Measurements from ENCODE around the gene G0S2. TPM values are rescaled to one million over a fixed set of nuclear protein-coding genes. Genes with fewer than 3 reads are reported as not detected.
A peak's percentile ranks its signal among the peaks of the same experiment; 100 is the strongest.

Gene G0S2
- total RNA-seq, 6 experiments from 2014 or later: 1.7 to 2.6 (median 1.9) TPM

- Mint-ChIP-seq H3K4me1 (ENCODE audit: low read depth) (peaks cover 43% of the 10 kb centered on the region), H3K4me3 (no peak overlapping the region), H3K36me3 (ENCODE audit: low read depth) (no peaks in the 10 kb centered on the region), H3K9me3 (no peaks in the 10 kb centered on the region), H3K27me3 (ENCODE audit: insufficient read depth) (no peaks in the 10 kb centered on the region; the same call in 1 of the 2 replicates), H3K27ac (no peak overlapping the region)
- no peak for DNase-seq
- TF ChIP-seq CTCF (IDR thresholded peaks at IDR 0.05): no peak
Measured at GRCh38 chr1:209655411-209656231, 19.6 kb upstream of the G0S2 start.

- TF ChIP-seq CTCF (IDR thresholded peaks at IDR 0.05): no peak
- Mint-ChIP-seq H3K4me1 (ENCODE audit: low read depth) (peaks cover 33% of the 10 kb centered on the region), H3K4me3 (no peak overlapping the region), H3K9me3 (no peaks in the 10 kb centered on the region), H3K27me3 (ENCODE audit: insufficient read depth) (no peaks in the 10 kb centered on the region; the same call in 1 of the 2 replicates), H3K36me3 (ENCODE audit: low read depth) (no peaks in the 10 kb centered on the region), H3K27ac (no peak overlapping the region)
- DNase-seq: no peak
Measured at GRCh38 chr1:209657140-209657879, 17.9 kb upstream of the G0S2 start.

- no peak for TF ChIP-seq CTCF (IDR thresholded peaks at IDR 0.05)
- DNase-seq: no peak
- Mint-ChIP-seq H3K4me3 (no peak overlapping the region), H3K9me3 (no peaks in the 10 kb centered on the region), H3K36me3 (ENCODE audit: low read depth) (no peaks in the 10 kb centered on the region), H3K27me3 (ENCODE audit: insufficient read depth) (no peaks in the 10 kb centered on the region; the same call in 1 of the 2 replicates), H3K4me1 (ENCODE audit: low read depth) (peaks cover 30% of the 10 kb centered on the region), H3K27ac (no peak overlapping the region)
Measured at GRCh38 chr1:209657918-209658317, 17.3 kb upstream of the G0S2 start.

- Mint-ChIP-seq H3K36me3 (ENCODE audit: low read depth) (no peaks in the 10 kb centered on the region), H3K9me3 (no peaks in the 10 kb centered on the region), H3K4me1 (ENCODE audit: low read depth) (peaks cover 35% of the 10 kb centered on the region), H3K27me3 (ENCODE audit: insufficient read depth) (no peaks in the 10 kb centered on the region; the same call in 1 of the 2 replicates), H3K4me3 (peak overlapping the region; percentile 25; the same call in 1 of the 2 replicates), H3K27ac (no peak overlapping the region)
- TF ChIP-seq CTCF (IDR thresholded peaks at IDR 0.05): no peak
- DNase-seq: peak; percentile 36
Measured at GRCh38 chr1:209659909-209660308, 15.3 kb upstream of the G0S2 start.

GRCh38 chr1:209661071-209661470, 14.1 kb upstream of the G0S2 start:
- Mint-ChIP-seq H3K36me3 (ENCODE audit: low read depth) (no peaks in the 10 kb centered on the region), H3K9me3 (no peaks in the 10 kb centered on the region), H3K27me3 (ENCODE audit: insufficient read depth) (no peaks in the 10 kb centered on the region; the same call in 1 of the 2 replicates), H3K27ac (no peak overlapping the region), H3K4me3 (no peak overlapping the region), H3K4me1 (ENCODE audit: low read depth) (peaks cover 35% of the 10 kb centered on the region)
- no peak for TF ChIP-seq CTCF (IDR thresholded peaks at IDR 0.05)
- DNase-seq: no peak

Data from HFFc6 (cell line).